ENCODE results near the gene TOR4A.
"Not testable (repeated sequence)": the region's sequence is repeated elsewhere in the genome, so short reads cannot be mapped to it uniquely, and the experiment has no call there.

The TOR4A gene

DNA sequence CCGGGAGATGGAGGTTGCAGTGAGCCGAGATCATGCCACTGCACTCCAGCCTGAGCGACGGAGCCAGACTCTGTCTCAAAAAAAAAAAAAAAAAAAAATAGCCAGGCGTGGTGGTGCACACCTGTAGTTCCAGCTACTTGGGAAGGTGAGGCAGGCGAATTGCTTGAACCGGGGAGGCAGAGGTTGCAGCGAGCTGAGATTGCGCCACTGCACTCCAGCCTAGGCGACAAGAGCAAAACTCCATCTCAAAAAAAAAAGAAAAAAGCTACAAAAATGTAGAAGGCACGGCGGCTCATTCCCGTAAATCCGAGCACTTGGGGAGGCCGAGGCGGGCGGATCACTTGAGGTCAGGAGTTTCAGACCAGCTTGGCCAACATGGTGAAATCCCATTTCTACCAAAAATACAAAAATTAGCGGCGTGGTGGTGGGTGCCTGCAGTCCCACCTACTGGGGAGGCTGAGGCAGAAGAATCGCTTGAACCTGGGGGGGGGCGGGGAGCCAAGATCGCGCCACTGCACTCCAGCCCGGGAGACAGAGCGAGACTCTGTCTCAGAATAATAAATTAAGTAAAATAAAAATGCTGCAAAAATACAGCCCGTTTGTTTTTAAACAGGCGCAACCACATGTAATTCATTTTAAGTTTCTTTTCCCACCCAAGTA, 37.9 kb upstream of the TOR4A start:
- not testable (repeated sequence) for DNase-seq

DNA sequence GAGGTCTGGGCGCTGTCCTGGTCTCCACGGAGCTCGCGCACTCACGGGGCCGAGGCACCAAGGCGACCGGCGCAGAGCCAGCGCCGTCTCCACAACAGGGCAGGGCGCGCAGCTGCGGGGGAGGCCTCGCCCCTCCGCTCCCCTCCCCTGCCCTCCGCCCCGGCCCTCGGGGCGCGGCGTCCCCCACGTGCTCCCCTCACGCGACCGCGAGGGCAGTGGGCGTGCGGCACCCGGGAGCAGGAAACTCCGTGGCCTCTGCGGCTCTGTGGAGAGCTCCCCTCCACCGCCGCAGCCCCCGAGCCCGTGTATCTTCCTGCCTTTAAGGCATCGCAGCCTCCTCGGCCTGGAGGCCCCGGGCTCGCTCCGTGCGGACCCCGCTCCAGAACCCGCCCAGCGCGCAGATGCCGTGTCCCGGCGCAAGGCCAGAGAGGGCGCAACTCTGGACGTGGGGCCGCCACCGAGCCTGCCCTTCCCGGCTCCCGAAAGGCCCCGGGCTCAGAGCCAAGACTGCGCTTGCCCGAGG, 37.1 kb upstream of the TOR4A start:
- DNase-seq = peak in 2 of 4 experiments; percentile 67

DNA sequence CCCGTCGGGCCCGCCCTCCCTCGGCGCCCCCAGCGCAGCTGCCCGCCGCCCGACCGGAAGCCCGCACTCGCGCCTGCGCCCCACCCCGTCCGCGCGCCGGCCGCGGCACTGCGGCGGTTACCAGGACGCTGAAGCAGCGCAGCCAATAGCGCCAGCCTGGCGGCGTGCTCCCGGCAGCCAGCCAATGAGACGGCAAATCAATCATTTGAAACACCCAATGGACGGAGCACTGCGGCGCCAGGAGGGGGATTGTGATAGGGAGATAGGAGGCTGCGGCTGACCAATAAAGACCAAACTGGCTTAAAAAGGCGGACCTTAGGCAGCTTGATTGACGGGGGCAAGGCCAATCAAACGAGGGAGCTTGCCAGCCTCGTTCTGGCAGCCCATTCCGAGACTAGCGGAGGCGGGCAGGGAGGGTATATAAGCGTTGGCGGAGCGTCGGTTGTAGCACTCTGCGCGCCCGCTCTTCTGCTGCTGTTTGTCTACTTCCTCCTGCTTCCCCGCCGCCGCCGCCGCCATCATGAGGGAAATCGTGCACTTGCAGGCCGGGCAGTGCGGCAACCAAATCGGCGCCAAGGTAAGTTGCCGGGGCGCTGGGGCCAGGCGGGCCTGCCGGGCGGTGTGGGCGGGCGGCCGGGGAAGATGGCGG, 36.6 kb upstream of the TOR4A start, which contains the start of gene TUBB4B:
TUBB4B (plus strand) TSS at position 447 of the 649 bp plus-strand sequence; CDS start at position 521, 74 bp downstream.
- DNase-seq = peak; percentile 90 to 100 (median 94)

DNA sequence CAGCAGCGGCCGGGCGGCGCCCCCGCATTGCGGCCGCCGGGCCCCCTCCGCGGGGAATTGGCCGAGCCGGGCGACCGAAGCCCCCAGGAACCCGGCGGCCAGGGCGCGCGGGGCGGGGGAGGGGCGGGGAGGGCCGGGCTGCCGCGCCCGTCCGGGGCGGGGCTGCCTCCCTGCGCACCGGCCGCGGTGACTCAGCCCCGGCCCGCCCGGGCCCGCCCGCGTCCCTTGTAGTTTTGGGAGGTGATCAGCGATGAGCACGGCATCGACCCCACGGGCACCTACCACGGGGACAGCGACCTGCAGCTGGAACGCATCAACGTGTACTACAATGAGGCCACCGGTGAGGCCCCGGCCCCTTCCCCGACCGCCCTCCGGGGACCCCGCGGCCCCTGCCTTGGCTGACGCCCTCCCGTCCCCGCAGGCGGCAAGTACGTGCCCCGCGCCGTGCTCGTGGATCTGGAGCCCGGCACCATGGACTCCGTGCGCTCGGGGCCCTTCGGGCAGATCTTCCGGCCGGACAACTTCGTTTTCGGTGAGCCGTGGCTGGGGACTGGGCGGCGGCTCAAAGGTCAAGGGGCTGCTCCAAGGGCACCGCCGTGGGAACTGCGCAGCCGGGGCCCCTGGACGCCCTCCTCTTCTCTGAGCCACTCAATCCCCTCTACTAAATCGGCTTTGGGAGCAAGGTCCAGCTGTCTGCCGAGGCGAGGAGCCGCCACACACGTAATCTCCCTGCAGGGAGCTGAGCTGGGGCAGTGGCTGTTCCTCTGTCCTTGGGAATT, 35.8 kb upstream of the TOR4A start:
- DNase-seq = peak; percentile 39 to 65 (median 53)

DNA sequence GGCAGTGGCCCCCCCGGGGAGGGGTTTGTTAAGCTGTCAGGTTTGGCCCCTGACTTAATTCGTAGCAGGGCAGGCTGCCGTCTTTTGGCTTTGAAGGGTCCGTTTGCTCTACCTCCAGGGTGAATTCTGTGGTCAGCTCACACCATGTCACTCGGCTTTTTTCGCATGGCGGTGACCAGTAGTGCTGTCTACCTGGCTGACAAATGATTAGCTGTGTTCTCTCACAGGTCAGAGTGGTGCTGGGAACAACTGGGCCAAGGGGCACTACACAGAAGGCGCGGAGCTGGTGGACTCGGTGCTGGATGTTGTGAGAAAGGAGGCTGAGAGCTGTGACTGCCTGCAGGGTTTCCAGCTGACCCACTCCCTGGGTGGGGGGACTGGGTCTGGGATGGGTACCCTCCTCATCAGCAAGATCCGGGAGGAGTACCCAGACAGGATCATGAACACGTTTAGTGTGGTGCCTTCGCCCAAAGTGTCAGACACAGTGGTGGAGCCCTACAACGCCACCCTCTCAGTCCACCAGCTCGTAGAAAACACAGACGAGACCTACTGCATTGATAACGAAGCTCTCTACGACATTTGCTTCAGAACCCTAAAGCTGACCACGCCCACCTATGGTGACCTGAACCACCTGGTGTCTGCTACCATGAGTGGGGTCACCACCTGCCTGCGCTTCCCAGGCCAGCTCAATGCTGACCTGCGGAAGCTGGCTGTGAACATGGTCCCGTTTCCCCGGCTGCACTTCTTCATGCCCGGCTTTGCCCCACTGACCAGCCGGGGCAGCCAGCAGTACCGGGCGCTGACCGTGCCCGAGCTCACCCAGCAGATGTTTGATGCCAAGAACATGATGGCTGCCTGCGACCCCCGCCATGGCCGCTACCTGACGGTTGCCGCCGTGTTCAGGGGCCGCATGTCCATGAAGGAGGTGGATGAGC, 35.0 kb upstream of the TOR4A start:
- DNase-seq = no peak

DNA sequence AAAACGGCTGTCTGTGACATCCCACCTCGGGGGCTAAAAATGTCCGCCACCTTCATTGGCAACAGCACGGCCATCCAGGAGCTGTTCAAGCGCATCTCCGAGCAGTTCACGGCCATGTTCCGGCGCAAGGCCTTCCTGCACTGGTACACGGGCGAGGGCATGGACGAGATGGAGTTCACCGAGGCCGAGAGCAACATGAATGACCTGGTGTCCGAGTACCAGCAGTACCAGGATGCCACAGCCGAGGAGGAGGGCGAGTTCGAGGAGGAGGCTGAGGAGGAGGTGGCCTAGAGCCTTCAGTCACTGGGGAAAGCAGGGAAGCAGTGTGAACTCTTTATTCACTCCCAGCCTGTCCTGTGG, 34.3 kb upstream of the TOR4A start:
- DNase-seq = not testable (repeated sequence)

DNA sequence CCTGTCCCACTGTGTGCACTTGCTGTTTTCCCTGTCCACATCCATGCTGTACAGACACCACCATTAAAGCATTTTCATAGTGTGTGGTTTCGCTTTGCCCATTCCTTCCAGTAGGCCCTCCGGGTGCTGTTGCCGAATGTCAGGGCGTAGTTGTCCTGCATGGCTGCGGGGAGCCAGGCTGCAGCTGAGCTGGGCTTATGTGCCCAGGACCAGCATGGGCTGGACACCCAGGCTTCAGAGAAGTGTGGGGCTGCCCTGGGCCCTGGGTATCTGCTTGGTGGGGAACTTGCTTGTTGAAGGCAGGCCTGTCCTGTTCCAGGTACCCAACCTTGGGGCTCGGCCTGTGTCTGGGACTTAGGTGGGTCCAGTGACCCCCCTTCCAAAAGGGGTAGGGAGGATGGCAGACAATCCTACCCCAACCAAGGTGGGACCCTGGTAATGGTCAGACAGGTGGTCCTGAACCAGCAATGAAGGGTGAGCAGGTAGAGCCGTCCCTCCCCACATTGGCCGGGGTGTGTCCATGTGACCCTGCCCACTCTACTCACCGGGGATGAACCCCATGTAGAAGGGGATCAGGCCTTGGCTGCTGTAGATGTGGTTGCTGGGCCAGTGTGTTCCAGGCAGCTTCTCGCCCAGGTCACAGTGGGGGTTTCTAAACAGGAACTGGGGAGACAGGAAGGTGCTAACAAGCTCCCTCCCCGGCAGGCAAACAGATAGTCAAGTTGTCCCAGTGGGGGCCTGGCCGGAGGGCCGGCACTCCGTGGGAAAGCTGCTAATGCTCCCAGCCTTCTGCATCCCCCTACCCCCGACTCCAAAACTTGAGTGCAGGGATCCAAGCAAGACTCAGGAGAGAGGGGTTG, 33.7 kb upstream of the TOR4A start:
- DNase-seq = no peak

DNA sequence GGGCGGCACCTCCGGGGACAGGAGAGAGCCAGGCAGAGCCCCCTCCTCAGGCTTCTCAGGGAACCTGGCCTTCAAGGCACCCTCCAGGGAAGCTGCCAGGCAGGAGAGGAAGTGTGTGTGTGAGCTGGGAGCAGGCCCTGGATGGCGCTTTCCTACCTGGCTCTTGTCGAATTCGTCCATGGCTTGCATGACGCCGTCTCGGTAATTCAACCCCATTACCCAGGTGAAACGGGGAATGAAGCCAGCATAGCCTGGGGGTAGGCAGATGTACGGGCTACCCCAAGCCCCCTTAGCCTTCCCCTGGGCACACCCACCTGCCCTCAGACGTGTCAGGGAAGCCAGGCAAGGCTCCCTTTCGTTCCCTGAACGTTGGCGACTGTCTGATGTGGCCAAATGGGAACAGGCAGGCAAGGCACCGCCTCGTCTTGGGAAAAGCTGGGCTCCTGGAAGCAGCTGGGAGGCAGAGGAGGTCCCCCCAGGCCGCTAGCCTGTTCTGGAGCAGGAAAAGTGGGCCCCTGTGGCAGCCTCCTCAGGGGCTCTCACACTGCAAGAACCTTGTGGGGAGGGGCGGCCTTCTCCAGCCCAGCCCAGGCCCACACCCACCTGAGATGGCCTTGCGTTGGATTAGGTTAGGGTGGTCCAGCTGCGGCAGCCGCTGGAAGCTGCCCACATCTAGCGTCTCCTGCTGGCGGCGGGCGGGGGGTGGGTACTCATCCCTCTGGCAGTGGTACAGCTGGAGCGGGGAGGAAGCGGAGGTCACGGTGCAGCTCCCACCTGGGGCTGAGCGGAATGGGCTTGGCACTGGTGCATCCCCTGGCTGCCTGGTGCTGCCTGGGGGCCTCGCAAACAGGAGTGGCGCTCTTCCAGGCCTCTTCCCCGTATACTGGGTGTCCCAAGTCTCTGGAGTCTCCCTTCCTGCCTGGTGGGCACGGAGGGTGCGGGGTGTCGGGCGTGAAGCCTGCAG, 32.8 kb upstream of the TOR4A start:
- no peak for DNase-seq

DNA sequence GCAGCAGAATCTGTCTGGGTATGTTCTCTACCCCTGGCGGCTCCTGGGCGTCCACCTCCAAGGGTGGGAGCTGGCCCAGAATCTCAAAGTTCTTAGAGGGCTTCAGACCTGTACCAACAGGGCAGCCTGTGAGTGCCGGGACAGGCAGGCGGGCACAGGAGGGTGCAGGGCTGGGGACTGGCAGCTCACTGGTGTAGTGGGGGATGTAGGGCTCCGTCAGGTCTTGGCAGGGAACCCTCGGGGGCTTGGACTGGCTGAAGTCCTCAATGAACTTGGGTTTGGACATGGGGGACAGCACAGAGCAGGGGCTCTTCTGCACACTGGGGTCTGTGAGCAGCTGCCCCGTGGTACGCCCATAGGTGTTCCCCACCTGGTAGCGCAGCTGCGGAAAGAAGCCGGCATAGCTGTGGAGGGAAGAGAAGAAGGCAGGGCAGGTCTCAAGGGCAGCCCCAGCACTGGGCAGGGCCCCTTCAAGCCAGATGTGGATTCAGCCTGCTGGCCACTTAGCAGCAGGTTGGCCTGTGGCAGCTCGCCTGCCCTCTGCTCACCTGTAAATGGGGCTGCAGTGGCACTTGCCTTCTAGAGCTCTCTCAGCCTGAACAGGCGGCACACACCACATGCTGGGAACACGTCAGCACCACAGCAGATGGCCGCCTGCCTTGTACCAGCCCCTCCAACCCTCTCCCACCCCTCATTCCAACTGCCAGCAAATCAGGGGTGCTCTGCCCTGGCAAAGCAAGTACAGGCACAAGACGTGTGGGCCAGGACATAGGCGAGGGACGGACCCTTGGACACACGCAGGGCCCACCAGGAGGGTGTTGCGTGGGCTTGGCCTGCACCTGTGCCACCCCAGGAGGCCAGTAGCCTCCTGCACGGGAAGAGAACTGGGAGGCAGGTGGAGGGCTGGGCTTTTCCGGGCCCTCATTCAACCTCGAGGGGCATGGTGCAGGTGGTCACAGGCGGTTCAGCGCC, 31.8 kb upstream of the TOR4A start:
- DNase-seq = no peak

DNA sequence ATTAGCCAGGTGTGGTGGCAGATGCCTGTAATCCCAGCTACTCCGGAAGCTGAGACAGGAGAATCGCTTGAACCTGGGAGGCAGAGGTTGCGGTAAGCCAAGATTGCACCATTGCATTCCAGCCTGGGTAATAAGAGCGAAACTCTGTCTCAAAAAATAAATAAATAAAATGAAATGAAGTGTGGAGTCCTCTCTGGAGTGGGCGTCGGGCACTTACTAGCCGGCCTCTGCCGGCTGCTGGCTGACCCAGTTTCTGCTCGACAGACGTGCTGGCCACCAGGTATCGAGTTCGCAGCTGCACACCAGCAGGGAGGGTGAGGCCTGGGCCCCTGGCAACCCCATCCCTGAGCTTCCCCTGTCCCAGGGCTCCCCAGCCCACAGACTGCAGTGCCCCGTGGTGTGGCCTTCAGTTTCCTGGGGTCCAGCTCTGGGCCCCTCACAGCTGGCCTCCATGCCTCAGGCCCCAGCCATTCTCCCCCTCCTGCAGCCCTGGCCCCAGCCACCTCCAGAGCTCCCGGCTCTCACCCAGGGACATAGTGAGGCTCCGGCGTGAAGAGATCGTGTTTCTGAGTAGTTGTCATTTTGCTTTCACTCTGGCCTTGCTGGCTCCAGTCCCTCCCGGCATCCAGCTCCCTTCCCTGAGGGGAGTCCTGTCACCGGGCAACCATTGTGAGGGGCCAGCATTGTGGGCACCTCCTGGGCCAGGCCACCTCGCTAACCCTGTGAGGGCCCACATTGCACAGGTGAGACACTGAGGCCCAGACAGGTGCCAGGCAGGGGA, 30.2 kb upstream of the TOR4A start:
- no peak for DNase-seq

DNA sequence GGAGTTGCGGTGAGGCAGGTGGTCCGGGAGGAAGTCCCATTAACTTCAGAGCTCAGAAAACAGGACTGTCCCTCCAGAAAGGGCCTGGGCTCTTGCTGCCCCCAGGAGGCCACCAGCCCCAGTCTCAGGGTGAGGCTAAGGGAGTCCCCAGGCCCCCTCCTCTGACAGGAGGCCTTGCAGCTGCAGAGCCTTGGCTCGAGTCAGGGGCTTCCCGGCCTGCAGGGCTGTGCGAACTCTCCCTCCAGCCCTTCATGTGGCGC, 29.7 kb upstream of the TOR4A start:
- no peak for DNase-seq

DNA sequence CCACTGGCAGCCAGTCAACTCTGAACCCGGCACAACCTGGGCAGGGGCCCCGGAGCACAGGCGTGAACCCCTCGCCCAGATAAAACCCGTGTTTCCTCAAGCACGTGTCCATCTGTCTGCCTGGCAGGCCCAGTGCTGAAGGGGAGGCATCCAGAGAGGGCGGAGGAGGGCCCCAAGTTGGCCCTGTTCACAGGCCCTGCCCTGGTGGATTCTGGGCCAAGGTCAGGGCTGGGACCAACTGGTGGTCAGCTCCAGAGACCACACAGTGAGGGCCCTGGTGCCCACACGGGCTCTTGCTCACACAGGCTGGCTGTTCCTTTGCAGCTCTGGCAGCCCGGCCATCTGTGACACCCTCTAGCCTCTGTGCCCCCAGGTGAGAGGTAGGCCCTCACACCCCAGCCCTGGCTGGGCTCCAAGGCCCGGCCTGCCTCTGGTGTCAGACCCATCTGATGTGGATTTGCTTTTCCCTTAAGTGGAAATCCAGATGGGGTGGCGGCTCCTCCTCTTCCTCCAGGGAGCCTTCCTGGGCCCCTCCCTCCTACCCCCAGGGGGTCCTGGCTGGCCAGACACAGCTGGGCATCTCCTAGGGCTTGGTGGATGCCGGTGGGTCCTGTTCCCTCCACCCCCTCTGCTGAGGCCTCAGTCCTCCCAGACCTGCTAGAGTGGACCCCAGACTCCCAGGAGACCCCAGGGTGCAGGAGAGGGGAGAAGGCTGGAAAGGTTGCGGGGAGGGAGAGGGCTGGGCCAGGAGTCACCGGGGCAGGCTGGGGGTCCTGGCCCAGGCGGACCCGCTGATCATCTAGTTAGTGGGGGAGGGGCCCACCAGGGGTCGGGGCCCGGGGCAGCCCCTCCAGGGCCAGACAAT, 27.0 kb upstream of the TOR4A start:
- DNase-seq = no peak

DNA sequence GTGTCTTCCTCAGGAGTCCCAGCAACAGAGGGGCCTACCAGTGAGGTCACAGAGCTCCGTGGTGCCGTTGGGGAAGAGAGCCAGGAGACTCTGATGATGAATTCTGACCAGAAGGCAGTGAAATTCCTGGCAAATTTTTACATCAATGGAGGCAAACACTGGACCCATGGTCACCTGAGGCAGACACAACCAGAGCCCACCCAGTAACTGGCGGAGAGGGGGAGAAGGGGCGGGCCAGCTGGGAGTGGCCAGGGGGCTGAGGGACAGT, 26.4 kb upstream of the TOR4A start, which contains the start of gene STPG3:
STPG3 (plus strand) TSS at position 93 of the 268 bp plus-strand sequence; CDS start at position 94, 1 bp downstream.
- no peak for DNase-seq

DNA sequence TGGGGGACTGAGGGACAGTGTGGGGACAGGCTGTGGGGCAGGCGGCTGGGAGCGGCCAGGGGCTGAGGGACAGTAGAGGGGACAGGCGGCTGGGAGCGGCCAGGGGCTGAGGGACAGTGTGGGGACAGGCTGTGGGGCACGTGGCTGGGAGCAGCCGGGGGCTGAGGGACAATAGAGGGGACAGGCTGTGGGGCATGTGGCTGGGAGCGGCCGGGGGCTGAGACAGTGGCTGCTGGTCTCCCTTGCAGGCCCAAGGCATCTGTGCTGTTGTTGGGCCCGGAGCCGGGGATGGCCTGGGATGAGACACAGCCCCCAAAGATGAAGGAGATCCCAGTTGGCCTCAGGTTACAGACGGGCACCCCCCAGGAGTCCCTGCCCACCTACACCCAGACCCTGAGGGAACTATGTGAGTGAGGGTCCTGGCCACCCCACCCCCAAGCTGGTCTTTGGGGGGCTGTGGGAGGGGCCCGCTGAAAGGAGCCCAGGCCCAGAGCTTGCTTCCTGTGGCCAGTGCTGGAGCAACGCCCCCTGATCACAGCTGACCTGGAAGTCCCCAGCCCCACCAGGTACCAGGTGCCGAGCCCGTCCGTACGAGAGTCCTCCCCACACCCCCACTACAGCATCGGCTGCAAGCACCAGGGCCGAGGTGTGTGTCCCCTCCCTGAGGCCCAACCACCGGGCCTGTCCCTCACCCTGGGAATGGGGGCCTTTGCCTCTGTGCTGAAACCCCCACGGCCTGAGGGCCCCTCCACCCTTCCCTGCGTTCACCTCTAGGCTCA, 25.8 kb upstream of the TOR4A start:
- DNase-seq = no peak

DNA sequence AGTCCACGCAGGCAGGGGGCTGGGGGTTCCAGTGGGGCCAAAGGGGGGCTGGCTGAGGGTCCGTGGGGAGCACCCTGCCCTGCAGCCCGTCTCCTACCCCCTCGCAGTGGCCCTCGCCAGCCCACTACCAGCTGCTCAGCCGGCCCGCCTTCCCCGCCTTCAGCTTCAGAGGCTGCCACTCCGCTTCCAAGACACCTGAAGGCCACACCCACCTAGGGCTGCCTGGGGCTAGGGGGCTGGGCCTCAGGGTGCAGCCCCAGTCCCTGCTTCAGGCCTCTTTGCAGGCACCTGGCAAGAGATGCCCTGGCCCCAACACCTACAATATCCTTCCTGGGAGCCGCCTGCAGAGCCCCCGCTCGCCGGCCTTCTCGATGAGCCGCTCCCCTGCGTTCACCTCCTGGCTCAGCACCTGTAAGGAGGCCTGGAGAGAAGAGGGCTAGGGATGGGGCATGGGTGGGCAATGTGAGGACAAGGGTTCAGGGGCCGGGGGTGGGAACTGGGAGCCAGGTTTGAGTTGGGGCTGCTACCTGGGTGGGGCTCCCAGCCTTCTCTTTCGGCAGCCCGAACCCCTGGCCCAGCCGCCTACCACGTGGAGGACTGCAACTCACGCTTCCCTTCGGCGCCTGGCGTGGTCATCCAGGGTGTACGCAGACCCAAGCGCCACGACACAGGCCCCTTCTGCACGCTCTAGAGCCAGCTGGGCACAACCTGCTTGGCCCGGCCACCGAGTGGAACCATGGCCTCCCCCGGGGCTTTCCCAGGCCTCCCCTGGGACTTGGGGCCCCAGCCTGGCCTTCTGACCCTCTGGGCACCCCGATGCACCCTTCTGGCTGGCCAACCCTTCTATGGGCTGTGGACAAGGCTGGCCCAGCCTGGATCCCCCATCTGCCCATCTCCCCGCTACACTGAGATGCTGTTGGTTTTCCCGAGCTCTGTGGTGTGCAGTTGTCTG, 24.7 kb upstream of the TOR4A start:
- no peak for DNase-seq

Measured in activated naive CD4-positive, alpha-beta T cell (primary cell).